Activated T-cell treated with anti-CD3 and anti-CD28 coated beads for 1 hour (primary cell): ENCODE measurements around the gene CEP135.
"Not testable (repeated sequence)": the region's sequence is repeated elsewhere in the genome, so short reads cannot be mapped to it uniquely, and the experiment has no call there.

ENCODE experiments used
- DNase-seq: peaks from one replicate; pipeline ENCODE4 v3.0.0-alpha.2; 2020; ENCODE audit warnings: low read depth

CEP135 gene, protein sequence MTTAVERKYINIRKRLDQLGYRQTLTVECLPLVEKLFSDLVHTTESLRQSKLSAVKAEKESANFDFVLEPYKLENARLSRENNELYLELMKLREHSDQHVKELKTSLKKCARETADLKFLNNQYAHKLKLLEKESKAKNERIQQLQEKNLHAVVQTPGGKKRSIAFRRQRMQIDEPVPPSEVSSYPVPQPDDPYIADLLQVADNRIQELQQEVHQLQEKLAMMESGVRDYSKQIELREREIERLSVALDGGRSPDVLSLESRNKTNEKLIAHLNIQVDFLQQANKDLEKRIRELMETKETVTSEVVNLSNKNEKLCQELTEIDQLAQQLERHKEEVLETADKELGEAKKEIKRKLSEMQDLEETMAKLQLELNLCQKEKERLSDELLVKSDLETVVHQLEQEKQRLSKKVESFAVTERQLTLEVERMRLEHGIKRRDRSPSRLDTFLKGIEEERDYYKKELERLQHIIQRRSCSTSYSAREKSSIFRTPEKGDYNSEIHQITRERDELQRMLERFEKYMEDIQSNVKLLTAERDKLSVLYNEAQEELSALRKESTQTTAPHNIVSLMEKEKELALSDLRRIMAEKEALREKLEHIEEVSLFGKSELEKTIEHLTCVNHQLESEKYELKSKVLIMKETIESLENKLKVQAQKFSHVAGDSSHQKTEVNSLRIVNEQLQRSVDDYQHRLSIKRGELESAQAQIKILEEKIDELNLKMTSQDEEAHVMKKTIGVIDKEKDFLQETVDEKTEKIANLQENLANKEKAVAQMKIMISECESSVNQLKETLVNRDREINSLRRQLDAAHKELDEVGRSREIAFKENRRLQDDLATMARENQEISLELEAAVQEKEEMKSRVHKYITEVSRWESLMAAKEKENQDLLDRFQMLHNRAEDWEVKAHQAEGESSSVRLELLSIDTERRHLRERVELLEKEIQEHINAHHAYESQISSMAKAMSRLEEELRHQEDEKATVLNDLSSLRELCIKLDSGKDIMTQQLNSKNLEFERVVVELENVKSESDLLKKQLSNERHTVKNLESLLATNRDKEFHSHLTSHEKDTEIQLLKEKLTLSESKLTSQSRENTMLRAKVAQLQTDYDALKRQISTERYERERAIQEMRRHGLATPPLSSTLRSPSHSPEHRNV

DNA sequence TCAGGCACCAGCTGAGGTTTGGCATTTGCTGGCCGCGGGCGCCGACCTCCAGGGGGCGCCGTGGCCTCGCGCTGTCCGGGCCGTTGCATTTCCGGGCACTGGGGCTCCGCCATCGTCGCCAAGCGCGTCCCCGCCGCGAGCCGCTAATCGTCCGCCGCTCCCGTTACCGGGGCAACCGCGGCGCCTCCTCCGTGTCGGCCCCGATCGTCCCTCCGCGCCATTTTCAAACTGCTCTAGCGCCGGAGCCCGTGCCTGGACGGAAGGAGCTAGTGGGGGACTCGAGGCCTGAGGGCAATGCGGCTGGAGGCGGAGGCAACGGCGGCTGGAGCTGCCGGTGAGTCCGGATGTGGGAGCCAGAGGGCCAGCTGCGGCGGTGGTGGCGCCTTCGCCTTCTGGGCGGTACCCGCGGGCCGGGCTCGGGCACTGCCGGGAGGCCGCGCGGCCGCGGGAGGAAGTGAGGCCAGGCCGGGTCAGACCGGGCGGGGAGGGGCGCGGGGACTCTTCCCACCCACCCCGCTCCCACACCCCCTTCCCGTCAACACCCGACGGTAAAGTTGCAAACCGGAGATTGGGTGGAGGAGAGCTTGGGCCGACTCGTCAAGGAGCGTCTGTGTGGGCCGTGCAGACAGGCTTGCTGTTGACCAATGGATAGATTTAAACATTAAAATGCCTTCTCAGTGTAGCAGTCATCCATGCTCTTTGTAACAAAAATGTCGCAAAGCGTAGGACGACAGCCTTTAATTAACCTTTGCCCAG is at the start of gene CEP135:
CEP135 (plus strand) TSS at position 220 of the 756 bp plus-strand sequence. CDS start 3,186 bp downstream, outside the sequence.
- DNase-seq, result peak; percentile 85

DNA sequence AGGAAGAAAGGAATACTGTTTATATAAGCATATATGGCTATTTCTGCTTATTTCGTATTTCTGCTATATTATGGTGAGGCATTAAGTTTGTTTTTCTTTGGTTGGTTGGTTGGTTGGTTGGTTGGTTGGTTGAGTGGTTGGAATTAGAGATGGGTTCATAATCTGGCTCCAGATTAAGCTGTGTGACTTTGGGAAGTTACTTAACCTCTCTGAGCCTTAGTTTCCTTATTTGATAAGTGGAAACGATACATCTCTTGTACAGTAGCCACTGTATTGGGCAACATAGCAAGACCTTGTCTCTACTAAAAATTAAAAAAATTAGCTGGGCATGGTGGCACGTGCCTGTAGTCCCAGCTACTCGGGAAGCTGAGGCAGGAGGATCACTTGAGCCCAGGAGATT is 46.1 kb upstream of the CEP135 start:
- no peak for DNase-seq

DNA sequence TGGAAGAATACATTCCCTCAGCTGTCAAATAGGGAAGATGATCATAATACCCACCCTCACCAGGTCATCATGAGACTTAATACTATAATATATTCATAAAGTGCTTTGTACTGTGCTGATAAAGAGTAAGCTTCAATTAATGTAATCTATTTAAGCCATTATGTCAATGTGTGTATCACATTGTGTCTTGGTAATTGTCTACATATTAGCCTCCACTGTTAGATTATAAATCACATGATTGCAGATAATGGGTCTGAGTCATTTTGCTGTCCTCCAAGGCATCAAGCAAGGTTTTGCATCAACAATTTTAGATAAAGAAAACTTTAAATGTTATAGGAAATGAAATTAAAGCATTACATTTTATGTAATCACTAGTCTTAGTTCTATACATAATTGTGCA is 45.2 kb upstream of the CEP135 start:
- no peak for DNase-seq

DNA sequence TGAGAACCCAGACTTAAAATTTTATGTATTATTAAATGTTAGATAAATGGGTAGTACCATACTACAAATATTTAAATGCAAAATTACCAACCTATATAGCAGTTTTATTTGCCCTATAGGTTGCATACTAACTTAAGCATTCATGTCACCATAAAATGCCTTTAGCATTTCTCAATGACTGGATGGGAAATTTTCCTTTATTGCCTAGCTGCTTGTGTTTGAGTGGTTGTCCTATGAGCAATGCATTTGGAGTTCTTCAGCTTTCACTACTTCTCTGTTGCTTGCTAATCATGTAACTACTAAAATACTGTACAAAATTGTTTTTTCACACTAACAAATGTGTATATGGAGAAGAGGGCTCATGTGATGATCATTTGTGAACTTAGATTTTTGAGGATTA is 44.2 kb upstream of the CEP135 start:
- no peak for DNase-seq

DNA sequence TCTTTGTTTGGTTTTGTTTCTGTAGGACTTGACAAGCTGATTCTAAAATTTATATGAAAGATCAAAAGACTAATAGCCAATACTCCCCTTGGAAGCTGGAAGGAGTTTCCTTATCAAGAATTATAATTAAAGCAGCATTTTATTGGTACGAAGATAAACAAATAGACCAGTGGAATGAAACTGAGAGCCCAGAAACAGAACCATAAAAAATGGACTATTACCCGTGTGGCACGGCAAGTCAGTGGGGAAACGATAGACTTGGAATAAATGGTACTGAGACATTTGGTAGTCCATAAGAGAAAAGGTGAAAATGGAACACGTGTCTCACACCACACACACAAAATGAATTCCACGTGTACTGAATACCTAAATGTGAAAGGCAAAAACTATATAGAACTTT is 42.4 kb upstream of the CEP135 start:
- no peak for DNase-seq

DNA sequence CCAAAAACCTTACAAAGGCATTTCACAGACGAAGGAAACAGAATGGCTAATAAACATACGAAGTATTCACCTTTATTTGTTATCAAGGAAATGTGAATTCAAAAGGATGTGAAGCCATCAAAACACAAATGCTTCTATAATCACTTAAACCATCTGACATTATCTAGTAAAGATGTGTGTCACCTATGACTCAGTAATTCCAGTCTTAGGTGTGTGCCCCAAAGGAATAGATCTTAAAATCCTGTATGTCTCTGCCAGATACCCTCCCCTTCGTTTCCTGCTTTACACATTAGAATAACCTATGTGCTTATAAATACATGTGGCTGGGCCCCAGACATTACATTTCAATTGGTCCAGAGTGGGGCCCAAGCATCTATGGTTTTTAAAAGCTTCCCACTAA is 41.8 kb upstream of the CEP135 start:
- DNase-seq, result no peak

DNA sequence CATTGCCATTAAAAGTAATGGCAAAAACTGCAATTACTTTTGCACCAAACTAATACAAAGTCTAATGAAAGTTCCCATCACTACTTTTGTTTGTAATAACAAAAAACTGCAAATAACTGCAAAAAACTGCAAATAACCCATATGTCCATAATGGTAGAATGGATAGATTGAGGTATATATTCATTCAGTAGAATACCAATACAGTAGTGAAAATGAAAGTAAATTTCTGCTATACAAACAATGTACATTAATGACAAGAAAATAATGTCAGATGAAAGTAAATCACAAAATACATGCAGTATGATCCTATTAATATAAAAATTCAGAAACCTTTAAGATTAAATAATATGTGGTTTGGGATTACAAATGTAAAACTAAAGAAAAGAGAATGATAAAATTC is 41.3 kb upstream of the CEP135 start:
- DNase-seq, result no peak

DNA sequence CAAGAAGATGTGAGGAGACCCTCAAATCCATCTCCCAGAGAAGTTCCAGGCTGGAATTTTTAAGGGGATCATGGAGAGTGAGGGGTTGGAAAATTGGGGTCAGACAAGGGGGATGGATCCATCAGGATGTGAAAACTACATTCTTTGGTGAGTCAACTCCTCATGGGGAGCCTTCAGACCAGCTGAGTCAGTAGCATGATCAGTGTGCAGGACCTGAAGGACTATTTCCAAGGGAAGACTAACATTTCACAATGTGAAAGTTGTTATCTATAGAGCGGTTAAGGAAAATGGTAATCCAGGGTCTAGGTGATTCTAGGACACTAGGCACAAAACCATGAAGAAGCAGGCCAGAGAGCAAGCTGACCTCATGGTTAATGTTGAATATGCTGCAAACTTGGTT is 38.6 kb upstream of the CEP135 start:
- DNase-seq, result no peak

DNA sequence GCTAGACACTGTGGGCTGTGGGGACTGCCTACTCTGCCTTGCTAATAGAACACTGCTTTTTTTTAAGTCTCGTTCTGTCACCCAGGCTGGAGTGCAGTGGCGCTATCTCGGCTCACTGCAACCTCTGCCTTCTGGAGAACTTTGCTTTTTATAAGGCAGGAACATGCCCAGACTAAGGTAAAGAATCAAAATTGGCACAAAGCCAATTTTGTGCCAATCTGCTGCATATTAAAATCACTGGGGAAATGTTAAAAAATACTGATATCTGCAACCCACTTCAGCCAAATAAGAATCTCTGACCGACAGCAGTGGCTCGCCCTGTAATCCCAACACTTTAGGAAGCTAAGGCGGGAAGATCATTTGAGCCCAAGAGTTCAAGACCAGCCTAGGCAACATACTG is 36.5 kb upstream of the CEP135 start:
- DNase-seq, result no peak

DNA sequence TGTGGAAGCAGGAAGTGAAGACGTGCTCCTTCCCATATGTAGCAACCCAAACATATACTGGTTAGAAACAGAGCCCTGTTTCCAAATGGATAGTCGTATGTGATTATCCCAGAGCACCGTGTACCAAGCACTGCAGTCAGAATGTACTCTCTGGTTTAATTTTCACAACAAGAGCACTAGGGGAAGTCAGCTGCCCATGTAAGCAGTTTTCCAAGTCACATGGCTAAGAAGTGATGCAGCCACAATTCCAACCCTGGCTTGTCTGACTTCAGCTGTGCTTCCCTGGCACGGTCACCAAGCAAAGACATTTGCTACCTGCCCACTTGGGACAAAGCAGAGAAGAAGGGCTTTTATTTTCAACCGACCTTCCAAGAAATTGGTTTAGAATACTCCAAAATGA is 28.2 kb upstream of the CEP135 start:
- DNase-seq, result no peak

DNA sequence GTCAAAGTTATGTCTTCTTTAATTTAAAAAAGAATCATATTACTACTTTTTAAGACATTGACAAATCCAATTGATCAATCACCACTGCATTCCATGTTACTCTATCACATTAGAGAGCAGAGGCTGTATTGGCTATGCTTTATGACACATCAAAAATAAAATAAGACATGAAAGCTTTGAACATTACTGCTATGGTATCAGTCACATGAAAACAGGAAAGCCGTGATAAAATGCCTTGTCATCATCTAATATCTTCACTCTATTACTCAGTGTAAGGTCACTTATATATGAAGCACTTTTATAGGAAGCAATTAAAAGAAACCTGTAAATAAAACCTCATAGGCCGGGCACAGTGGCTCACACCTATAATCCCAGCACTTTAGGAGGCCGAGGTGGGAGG is 27.7 kb upstream of the CEP135 start:
- DNase-seq, result no peak

DNA sequence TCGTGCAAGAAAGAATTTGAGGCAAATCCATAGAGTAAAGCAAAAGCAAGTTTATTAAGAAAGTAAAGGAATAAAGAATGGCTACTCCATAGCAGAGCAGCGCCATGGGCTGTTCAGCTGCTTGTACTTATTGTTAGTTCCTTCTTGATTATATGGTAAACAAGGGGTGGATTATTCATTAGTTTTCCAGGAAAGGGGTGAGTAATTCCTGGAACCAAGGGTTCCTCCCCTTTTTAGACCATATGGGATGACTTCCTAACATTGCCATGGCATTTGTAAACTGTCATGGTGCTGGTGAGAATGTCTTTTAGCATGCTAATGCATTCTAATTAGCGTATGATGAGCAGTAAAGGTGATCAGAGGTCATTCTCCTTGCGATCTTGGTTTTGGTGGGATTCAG is 23.5 kb upstream of the CEP135 start:
- no peak for DNase-seq

DNA sequence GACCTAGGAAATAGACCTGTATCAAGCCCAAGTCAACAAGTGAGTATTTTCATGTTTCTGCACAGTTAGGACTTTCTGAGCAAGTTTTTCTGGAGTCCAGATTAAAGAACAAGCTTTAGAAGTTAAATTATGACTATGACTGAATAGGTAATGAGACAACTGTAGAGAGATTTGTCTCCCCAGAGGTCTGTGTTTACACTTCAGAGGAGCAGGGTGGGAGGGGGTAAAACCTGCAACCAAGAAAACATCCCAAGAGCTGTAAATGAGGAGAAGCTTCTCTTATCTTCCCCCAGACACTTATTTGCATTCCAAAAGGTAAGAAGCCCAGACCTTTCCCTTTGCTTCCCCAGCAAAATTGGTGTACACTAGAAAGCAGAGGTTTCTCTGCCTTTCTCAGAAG is 22.1 kb upstream of the CEP135 start:
- DNase-seq, result no peak

DNA sequence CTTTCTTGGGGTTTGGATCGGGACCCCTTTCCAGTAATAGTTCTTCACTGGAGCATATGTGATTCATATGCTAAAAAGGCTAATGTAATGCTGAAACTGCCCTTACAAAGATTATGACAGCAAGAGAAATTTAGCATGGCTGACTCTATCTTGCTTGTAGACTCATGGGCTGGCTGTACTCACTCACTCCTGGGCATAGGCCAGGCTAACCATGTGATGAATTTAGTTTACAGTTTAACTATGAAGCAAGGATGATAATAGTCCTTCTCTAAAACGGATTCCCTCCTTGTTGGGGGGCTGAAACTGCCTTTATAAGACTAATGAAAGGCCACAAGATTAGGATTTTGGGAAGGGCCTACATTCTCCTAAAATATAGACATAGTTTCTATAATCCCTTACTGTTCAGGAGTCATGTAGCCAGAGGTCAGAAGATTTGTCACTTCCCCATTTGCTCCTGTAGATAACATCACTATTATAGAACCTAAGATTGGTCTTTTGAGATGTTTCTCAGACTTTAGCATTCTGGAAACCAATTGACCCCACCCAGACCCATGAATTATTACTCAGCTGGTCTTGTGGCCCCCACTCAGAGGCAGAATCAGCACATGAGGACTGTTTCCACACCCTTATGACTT is 20.8 kb upstream of the CEP135 start:
- no peak for DNase-seq

DNA sequence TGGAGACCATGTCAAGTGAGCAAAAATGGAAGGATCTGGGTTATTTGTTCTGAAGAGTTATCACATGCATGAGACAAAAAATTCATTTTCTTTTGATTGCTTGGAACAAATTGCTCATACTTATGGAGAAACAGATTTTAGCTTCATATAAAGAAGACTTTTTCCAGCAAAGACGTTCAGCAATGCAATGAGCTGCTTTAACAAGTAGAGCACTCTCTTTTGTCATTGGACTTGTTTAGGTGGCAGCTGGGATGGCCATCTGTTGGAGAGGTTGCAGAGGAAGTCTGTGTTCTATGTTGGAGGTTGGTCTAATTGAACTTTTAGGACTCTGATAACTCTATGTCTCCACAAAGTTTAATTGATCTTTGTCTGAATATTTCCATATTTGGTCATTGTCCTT is 19.9 kb upstream of the CEP135 start:
- DNase-seq, result no peak

DNA sequence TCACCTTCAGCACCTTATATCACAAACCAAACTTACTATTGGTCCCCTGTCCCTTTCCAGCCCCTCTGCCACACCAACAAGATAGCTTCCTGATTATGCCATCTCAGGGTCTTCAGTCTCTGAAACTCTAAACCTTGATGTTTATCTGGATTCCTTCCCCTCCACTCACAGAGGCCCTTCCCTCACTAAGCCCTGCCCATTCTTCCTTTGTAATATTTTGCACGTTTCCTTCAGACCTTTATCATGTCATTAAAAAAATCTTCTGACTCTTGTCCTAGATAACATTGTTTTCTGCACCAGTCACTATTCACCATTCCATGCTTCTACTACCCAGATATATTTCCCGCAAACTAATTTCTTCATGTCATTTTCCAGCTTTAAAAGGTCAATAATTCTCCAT is 17.7 kb upstream of the CEP135 start:
- DNase-seq, result no peak

DNA sequence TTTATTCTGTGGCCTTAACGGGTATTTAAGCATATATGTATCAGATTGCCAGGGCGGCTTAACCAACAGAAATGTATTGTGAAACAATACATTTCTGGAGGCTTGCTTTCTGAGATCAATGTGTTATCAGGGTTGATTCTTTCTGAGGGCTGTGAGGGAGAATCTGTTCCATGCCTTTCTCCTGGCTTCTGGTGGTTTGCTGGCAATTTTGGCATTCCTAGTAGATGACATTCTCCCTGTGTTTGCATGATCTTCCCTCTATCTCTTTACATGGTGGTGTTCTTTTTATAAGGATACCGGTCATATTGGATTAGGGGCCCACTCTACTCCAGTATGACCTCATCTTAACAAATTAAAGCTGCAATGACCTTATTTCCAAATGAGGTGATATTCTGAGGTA is 16.9 kb upstream of the CEP135 start:
- DNase-seq, result no peak

DNA sequence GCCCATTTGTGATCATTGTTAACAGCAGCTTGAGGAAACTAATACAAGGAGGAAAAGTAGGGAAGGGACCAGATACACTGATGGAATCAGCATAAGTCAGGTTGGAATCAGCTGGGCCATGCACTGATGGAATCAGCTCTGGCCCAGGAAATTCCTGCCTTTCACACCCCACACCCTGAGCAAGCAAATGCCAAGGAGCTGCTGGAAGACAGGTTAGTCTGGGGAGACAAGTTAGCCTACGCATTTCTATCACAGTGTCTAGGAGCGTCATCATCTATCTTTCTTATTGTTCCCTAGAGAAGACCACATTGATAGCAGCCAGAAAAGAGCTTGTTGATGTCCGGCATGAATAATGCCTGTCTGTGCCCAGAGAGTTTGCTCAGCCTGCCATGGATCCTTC is 16.2 kb upstream of the CEP135 start:
- no peak for DNase-seq

DNA sequence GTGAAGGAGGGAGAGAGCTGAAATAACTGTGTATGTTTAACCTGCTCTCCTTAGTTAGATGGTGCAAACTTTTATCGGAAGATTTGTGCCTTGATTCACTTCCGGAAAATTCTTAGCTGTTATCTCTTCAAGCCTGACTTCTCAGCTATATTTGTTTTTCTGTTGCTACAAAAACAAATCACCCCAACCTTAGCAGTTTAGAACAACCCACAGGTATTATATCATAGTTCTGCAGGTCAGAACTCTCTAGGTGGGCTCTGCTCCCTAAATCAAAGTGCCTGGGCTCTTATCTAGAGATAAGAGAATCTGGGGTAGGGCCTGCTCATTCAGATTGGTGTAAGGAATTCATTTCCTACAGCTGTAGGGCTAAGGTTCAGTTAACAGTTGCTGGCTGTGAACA is 15.1 kb upstream of the CEP135 start:
- DNase-seq, result no peak

DNA sequence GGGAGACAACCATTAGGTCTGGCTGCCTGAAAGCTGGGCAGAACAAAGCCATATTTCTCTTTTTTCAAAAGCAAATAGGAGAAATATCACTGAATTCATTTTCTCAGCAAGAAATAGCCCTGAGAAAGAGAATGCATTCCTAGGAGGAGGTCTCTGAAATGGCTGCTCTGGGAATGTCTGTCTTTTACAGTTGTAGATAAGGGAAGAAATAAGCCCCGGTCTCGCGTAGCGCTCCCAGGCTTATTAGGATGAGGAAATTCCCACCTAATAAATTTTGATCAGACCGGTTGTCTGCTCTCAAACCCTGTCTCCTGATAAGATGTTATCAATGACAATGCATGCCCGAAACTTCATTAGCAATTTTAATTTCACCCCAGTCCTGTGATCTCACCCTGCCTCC is 12.8 kb upstream of the CEP135 start:
- DNase-seq, result not testable (repeated sequence)

DNA sequence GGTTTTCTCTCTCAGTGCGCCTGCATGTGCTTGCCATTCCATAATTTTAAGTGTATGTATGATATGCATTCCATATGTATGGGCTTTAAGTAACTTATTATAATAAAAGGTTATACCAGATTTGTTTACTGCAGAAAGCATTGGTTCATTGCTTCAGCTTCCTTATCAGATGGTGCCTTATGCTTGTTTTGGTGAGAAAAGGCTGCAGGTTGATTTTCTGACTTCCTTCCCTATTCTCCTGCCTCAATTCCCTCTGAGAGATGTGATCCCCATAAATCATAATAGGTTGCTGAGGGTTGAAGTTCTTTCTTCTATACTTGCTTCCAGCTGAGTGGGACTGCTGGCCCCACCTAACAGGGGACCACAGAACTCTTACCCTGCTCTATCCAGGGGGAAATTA is 10.3 kb upstream of the CEP135 start:
- DNase-seq, result no peak

DNA sequence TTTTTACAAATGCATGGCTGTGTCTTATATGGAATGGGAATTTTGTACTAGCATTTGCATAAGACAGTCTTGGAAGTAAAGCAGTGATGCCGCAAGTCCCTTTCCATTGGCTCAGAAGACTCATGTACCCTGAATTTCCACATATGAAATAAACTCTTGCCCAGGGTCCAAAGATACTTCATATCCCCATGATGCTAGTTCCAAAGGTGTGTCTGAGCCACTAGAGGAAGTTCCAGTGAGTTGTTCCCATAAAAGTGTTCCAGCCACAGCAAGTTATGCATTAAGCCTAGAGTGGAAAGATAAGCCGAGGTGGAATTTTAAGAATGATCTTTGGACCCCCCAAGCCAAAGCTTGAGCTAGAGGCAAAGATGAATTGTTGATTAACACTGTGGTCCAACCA is 9.3 kb upstream of the CEP135 start:
- DNase-seq, result no peak
